Measurements from ENCODE around the gene BHLHE23.

DNA sequence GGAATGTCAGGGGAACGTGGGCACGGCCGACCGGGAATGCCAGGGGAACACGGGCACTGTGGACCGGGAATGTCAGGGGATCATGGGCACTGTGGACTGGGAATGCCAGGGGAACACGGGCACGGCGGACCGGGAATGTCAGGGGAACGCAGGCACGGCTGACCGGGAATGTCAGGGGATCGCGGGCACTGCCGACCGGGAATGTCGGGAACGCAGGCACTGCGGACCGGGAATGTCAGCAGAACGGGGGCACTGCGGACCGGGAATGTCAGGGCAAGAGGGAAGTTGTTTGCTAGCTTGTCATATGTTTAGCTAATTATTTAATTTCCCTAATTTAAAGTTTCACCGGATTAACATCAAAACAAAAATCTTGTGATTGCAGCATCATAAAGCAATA is 37.4 kb upstream of the BHLHE23 start:
- TF ChIP-seq POLR2AphosphoS5 (IDR thresholded peaks at IDR 0.05; ENCODE audit: low read depth, low read length) (no peak), TAF1 (IDR thresholded peaks at IDR 0.05; ENCODE audit: borderline replicate concordance, insufficient read depth, low read length) (no peak), SIN3A (IDR thresholded peaks at IDR 0.05; ENCODE audit: borderline replicate concordance, insufficient read depth, low read length) (no peak)
- TF ChIP-seq, protein P1, sequence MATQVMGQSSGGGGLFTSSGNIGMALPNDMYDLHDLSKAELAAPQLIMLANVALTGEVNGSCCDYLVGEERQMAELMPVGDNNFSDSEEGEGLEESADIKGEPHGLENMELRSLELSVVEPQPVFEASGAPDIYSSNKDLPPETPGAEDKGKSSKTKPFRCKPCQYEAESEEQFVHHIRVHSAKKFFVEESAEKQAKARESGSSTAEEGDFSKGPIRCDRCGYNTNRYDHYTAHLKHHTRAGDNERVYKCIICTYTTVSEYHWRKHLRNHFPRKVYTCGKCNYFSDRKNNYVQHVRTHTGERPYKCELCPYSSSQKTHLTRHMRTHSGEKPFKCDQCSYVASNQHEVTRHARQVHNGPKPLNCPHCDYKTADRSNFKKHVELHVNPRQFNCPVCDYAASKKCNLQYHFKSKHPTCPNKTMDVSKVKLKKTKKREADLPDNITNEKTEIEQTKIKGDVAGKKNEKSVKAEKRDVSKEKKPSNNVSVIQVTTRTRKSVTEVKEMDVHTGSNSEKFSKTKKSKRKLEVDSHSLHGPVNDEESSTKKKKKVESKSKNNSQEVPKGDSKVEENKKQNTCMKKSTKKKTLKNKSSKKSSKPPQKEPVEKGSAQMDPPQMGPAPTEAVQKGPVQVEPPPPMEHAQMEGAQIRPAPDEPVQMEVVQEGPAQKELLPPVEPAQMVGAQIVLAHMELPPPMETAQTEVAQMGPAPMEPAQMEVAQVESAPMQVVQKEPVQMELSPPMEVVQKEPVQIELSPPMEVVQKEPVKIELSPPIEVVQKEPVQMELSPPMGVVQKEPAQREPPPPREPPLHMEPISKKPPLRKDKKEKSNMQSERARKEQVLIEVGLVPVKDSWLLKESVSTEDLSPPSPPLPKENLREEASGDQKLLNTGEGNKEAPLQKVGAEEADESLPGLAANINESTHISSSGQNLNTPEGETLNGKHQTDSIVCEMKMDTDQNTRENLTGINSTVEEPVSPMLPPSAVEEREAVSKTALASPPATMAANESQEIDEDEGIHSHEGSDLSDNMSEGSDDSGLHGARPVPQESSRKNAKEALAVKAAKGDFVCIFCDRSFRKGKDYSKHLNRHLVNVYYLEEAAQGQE (IDR thresholded peaks at IDR 0.05; ENCODE audit: insufficient read depth in 1 of 2, low read depth in 2 of 2, low read length in 2 of 2), result no peak
